SK-N-DZ (cell line): Measurements from ENCODE around the gene ACTN1.
A peak's percentile ranks its signal among the peaks of the same experiment; 100 is the strongest.
"Not testable (repeated sequence)": the region's sequence is repeated elsewhere in the genome, so short reads cannot be mapped to it uniquely, and the experiment has no call there.

Experiments
- DNase-seq: peaks from one replicate; pipeline ENCODE4 v3.0.0-alpha.2; 2015; ENCODE audit warnings: low spot score

Gene ACTN1

DNA sequence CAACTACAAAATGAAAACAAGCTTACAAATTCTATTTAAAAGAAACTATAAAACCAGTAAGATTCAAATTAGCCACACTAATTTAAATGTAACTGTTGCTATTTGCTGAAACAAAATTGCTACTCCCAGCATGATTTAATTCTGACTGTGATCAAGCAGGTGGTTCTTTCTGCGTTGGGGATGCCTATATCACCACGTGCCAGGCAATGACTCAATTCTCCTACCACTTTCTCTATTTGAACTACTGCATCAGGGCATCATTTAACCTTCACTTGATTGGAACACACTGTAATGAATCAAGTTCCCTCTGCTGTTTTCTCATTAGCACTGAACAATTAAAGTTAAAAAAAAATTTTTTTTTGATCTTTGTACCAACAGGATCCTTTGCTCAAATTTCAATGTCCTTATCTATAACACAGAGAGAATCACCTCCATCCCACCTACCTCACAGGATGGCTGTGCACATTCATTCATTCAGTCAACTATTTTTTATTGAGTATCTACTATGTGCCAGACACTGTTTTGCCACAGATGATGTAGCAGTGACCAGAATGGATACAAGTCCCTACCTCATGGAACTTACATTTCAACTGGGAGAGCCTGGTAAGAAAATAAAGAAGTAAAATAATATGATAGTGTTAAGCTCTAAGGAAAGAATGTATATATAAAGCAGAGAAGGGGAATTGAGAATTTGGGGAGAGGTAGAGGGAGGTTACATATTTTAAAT, 8.0 kb upstream of the ACTN1 start:
- DNase-seq = no peak

DNA sequence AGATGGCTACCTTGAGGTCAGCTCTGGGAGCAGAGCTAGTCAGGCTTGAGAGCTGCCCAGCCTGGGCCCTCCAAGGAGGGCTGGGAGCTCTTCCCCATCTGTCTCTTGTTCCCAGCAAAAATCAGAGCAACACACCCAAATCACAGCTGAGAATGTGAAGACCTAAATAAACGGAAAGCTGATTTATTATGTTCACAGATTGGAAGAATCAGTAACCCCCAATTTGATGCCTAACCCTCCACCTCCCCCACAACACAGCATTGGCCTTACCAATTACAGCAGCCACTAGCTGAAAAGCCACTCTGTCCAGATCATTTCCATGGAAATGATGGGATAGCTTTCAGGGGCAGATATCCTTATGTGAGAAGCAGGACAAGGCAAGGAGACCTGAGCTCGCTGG, 7.1 kb upstream of the ACTN1 start:
- no peak for DNase-seq

DNA sequence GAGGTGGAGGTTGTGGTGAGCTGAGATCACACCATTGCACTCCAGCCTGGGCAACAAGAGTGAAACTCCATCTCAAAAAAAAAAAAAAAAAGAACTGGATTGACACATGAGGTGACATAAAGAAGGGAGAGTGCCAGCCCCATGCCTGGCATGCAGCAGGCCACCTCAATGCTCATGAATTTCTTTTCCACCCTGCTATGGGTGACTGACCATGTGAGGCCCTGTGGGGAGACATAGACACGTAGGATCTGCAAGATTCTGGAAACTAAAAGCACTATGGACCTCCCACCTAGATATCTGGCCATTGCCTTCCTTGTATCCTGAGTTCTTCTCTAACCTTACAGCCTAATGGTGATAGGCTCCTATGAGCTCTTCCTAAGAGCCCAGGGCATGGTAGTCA, 5.6 kb upstream of the ACTN1 start:
- no peak for DNase-seq

DNA sequence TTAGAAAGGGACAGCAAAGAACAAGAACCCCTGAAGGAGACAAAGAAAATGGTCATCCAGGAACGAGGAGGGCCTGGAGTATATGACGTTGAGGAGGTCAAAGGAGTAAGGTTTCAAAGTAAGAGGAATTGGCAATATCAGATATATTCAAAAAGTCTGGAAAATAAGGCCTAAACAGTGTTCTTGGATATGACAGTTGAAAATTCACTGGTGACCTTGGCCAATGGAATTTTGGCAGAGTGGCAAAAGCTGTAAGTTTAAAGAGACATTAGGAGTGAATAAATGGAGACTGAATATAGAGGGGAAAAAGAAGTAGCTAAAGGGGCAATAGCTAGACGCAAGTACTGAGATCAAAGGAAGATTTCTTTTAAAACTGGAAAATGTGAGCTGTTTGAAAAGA, 4.1 kb upstream of the ACTN1 start:
- DNase-seq = no peak

DNA sequence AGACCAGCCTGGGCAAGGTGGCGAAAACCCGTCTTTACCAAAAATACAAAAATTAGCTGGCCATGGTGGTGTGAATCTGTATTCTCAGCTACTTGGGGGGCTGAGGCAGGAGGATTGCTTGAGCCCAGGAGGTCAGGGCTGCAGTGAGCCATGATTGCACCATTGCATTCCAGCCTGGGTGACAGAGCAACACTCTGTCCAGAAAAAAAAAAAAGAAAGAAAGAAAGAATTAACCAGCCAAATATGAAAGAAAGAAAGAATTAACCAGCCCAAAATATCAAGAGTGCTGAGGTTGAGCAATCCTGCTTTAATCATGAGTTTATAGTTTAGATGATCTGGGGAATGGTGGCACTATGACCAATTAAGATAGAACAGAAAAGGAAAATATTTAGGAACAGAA, 3.5 kb upstream of the ACTN1 start:
- DNase-seq = no peak

DNA sequence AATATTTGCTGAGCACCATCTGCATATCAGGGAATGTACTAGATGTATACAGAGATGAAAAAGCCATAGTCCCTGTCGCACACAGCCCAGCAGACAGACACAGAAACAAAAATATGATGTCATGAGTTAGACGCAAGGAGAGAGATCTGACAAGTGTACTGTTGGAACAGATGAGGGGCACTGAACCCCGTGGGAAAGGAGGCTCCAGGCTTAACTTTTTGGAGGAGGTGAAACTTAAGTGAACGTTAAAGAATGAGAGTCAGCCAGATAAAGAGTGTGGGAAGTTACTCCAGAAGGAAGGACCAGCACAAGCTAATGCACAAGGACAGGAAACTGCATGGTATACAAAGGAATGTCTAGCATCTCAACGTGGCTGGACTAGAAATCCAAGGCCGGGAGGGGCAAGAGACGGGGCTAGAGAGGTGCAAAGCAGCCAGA, 2.5 kb upstream of the ACTN1 start:
- no peak for DNase-seq

DNA sequence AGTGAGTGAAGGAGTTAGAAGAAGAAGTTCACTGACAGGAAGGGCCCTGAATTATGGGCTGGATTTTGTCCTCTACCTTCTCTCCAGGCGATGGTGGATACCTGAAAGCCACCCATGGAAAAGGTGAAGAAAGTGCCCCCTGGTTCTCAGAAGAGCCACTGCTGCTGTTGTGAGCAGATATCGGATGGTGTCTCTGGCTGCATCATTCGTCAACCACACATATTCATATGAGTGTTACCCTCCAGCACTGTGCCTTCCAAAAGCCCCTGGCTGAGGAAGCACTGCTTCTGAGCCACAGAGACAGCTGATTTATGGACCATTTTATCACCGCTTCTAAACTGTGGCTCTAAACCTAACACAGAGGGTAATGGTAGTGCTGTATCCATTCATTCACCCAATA, 2.0 kb upstream of the ACTN1 start:
- DNase-seq = no peak

DNA sequence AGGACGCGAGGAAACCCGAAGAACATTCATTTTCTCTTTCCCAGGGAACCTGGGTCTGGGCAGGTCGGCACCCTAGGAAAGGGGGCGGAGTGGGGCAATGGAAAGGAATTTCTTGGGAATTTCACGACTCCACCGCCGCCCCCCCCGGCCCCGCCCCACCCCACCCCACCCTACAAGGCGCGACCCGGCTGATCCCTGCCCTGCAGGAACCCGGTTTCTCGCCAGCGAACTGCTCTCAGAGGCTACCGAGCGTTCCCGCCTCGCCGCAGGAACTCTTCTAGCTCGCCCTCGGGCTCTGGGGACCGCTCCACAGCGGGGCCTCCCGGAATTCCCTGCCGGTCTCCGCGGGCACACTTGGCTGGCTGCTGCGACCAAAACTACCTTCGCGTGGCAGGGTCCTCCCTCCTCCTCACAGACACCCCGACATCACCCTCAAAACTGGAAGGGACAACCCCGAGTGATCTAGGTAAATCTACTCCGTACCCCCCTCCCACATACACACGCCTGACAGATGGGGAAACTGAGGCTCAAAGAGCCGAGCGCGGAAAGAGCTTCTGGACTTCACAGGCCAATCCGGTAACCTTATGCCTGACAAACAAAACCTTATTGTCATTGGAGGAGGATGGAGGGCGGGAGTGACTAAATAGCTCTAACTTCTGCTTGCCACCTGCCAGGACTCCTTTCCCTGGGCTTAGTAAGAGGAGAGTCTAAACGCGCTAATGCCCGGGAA, 785 bp upstream of the ACTN1 start:
- DNase-seq = peak; percentile 12

DNA sequence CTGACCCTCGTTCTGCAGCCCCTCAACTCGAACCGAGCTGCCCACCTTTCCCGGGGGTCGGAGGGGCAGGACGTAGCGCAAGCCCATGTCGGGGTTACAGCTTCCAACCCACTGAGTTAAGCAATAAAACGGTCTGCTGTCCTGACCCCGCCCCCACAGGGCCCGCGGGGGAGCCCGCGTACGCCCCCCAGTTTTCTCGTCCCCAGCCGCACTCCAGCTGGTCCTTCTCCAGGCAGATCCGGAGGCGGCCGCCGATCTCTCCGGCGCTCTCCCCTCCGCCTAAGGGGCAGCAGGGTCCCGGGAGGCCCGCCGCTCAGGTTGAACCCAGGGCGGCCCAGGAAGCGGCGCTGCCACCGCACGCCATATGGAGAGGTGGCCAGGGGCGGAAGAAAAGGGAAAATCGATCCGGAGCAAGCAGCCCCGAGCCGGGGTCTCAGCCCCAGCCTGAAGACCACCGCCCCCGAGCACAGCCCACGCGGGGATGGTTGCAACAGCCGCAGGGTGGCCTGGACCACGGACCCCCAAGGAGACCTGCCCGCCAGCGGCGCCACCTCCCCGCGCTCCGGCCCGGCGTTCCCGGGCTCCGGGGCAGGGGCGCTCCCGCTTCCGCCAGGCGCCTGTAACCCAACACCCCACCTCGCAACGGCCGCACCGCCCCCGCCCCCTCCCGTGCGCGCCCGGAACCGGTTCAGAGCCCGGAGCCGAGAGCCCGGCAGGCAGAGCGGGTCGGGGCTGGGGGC, 760 bp downstream of the ACTN1 start:
- peak; percentile 37 for DNase-seq

DNA sequence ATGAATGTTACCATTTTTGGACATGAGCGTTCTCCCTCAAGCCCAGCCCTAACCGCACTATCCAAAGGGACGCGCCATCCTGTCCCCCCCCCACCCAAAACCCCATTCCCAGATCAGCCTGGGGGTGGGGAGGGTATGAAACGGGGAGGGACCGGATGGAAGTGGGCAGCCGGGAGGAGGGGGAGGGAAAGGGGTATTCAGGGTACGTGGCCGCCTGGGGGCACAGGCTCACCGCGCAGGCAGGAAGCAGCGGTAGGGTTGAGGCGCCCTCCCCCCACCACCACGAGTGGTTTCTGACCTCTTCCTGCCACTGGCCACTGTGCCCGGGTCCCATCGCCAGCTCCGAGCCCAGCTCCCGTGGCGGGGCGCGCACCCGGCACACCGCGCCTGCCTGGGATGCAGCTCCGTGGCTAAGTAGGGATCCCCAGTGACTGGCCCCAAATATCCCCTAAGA, 1.4 kb downstream of the ACTN1 start:
- peak; percentile 30 for DNase-seq

DNA sequence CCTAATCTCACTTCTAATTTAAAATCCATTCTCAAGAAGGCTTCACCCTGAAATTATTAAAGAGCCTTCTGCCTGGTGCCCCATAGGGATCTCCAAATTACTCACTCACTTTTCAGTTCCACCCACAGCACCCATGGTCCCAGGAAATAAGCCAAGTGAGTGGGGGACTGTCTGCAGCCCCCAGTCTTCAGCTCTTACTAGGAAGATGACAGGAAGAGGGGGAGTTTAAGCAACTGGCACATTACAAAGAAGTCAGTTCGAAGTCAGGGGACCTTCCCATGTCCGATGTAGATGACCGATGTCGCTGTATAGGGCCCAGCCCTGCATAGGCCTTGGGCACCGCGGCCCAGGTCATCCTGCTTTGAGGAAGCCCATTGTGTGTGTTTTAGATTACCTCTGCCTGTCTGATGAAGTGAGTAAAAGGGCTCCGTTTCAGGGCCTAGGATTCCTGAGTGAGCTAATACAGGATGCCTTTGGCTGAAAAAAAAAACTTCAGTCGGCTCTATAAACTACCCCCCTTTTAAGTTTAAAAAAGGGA, 1.9 kb downstream of the ACTN1 start:
- DNase-seq = no peak

DNA sequence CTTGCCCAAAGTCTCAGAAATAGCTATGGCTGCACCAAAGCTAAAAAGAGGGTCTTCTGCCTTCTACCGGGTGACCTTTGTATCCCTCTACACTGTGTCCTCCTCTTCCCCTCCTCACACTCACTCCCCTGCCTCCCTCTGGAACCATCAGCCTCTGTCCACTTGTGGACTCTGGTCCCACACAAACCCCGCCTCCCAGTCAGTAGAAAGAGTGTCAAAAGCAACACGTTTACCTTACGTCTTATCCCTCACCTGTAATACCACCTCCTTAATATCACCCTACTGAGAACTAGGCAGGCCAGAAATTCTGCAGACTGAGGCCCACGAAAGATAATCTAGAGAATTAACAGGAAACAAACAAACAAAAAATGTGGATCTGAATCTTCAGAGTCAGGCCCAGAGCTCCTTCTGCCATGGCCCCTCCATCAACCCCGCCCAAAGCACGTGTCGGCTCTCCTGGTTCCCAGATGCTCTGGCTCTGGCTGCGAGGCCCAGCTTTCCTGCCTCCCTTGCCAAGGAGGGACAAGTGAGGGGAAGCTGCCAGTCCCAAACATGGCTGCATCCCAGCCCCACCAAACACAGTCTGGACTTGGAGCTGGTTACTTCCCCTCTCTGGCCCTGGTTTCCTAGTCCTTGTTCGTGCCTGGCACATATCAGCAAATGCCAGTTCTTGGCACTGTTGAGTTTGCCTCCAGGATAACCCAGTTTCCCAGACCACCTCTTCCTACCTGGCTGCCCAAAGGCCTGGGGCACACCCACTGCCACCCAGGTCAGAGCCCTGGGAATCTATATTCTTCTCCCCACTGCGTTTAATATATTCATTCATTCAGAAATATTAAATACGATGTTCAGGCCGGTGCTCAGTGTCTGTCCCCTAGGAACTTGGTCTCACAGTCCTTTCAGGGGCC, 2.7 kb downstream of the ACTN1 start:
- DNase-seq = no peak

DNA sequence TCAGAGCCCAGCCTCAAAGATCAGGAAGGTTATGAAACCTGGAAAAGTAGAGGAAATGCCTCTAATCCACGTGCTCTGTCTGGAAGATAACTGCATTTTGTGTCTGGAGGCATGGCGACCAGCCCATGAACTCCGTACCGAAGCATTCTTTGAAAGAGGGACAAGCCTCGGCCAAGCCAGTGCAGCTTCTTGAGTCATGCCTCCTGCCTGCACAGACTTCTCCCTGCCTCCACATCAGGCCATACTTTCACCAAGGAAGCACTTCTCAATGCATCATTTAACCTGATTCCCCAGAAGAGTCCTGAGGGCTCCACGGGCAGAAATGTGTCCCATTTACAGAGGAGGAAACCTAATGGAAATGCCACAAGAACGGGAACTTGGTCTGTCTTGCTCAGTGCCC, 3.4 kb downstream of the ACTN1 start:
- no peak for DNase-seq

DNA sequence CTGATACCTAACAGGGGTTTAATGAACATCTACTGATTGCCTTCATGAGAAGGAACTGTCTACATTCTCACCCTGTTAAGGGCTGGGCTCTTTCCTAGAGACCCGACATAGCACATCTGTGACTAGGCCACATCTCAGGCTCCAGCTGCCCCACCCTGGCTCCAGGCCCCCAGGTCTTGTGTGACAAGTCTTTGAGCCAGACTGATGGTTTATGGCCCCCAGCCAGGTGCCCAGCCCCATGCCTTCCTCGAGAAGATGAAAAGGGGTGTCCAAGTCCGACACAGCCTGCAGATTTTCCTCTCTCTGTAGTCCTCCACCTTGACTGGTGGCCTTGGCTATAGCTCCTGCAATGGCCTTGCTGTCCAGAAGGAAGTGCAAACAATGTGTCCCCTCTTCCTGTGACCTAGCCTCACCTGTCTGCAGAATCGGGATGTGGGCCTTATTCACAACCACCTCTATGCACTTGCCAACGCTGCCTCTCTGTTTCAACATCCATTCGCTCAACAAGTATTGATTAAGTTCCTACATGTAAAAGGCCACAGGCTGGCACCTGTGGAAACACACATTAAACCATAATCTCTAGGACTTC, 4.2 kb downstream of the ACTN1 start:
- no peak for DNase-seq

DNA sequence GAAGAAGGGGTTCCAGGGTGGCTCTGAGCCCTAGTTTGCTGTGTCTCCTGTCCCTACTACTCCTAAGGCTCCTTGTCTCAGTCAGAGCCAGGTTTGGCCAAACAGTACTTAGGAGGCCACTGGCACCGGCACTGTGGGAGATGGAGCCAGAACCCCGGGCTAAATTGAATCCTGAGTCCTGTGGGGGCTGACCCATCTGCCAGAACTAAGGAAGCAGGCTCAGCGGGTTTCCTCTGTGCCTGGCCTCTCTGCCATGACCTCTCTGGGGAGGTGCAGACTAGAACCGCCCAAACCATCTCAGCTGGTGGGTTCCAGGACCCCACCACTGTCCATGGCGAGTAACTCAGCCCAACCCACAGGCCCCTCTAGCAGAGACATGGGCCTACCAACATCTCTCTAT, 5.5 kb downstream of the ACTN1 start:
- no peak for DNase-seq

DNA sequence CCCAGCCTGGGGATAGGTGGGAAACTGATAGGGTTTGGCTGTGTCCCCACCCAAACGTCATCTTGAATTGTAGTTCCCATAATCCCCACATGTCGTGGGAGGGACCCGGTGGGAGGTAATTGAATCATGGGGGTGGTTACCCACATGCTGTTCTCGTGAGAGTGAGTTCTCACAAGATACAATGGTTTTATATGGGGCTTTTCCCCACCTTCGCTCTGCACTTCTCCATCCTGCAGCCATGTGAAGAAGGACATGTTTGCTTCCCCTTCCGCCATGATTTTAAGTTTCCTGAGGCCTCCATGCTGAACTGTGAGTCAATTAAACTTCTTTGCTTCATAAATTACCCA, 5.9 kb downstream of the ACTN1 start:
- DNase-seq = not testable (repeated sequence)

DNA sequence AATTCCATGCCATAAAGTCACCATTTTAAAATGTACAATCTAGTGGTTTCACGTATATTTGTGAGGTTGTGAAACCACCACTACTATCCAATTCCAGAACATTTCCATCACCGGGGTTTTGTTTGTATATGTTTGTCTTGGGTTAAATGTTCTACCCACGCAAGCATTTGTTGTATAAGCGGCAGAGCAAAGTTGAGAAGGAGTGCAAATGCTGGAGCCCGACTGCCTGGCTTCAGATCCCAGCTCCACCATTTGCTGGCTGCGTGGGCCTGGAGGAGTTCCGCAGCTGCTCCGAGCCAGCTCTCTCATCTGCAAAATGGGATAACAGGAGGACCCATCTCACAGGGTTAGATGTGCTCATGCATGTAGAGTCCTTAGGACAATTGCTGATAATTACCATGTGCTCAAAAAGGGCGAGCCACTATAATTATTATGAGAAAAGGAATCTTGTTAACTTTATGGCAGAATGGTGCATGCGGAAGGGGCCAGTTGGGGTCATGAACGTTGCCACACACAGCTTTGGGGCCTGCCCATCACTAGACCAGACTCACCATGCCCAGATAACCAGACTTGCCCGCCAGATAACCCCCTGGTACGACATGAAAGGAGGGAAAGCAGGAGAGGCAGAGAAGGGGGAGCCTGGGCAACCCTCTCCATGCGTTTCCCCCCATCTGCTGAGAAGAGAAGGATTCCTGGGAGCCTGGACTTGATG, 6.4 kb downstream of the ACTN1 start:
- no peak for DNase-seq

DNA sequence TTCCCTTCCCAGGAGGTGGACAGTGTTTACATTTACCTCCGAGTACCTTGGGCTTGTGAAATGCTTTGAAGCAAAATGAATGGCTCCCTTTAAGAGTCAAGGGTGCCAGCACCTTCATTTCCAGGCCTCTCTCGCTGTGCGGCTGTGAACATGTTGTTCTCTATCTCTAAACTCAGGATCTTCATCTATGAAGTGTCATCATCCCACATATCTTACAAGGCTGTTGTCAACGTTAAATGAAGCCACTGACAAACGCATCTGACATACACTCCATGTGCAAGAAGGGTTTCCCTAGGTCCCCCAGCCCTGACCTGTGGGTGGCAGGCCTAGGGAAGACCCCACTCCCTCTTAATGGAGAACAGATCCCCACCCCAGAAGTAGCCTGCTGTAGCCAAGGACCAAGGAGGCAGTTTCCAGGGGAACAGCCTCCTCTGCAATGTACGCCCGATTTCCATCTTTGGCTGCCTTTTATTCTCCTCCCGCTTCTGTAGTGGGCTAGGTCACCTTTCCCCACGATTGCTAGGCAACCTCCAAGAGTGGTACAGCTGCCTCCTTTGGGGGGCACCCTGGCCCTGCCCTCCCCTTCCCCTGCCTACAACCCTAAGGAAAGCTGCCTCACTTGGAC, 7.6 kb downstream of the ACTN1 start:
- DNase-seq = no peak

DNA sequence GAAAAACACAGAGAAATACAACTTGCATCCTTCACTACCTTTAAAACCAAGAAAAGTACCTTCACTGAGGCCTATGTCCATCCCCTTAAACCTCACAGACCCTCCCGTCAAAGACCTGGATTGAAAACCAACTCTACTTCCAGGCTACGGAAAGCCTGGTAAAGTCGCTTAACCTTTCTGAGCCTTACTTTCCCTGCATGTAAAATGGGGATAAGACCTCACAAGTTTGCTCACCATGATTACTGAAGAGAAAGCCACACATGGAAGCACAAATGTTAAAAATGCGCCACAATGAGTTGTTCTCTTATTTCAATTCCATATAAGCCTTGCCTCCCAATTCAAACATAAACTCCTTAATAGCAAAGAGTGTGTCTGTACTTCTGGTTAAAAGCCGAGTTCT, 8.4 kb downstream of the ACTN1 start:
- no peak for DNase-seq
